ENCODE data around the gene POU2F3. TPM values are rescaled to one million over a fixed set of nuclear protein-coding genes. Genes with fewer than 3 reads are reported as not detected.
"Not testable (repeated sequence)": the region's sequence is repeated elsewhere in the genome, so short reads cannot be mapped to it uniquely, and the experiment has no call there.

Gene POU2F3
- total and polyA plus RNA-seq, 2 of the 13 experiments (the other 11 are each of a cell fraction or from before 2014, with no cell fraction given) = not detected

GRCh38 chr11:120273956-120274355 lies 34.0 kb downstream of the POU2F3 start:
- WGBS (ENCODE audit: low lambda C conversion rate) = 31% methylated on average over 2 of the region's 2 CpGs
- H3K9ac ChIP-seq (ENCODE audit: insufficient read depth, low read depth, low read length); H3K4me1 ChIP-seq (ENCODE audit: insufficient read depth, low read length); CTCF ChIA-PET (ENCODE audit: low intra/inter-chr PET ratio, low total read pairs); H3K4me3 ChIP-seq (replicated peaks in 1 of 3; ENCODE audit: insufficient read depth in 1 of 3, low read depth in 2 of 3, low read length in 3 of 3); BruUV-seq (replicated peaks); H4K20me1 ChIP-seq (ENCODE audit: insufficient read depth, low read length); FAIRE-seq; H2AFZ ChIP-seq (ENCODE audit: low read length); H3K36me3 ChIP-seq (replicated peaks in 1 of 2; ENCODE audit: control insufficient read depth in 1 of 2, insufficient read depth in 2 of 2, low read length in 2 of 2); H3K79me2 ChIP-seq (ENCODE audit: insufficient read depth, low read length); H3K4me2 ChIP-seq (ENCODE audit: low read depth, low read length); ATAC-seq; H3K27ac ChIP-seq (ENCODE audit: extremely low read length, insufficient read depth, low read length); DNase-seq (ENCODE audit: low spot score); in situ Hi-C loops (cut with HindIII; ENCODE audit: extremely low pct_ligation_motif_present, low pct_unique_long_range_greater_than_20kb); H3K9me3 ChIP-seq (ENCODE audit: low read length); POLR2A ChIA-PET; intact Hi-C loops (cut with micrococcal nuclease; ENCODE audit: unreplicated experiment): not testable (repeated sequence)
- H3K27me3 ChIP-seq (ENCODE audit: control insufficient read depth in 1 of 2, insufficient read depth in 2 of 2, low read length in 2 of 2) = peaks cover 0 to 19% of the 10 kb centered on the region in 2 experiments; a peak in 3 of 5 replicates
- TF ChIP-seq MNT (IDR thresholded peaks at IDR 0.05) = peak; percentile 34; the same call in 1 of the 2 replicates

GRCh38 chr11:120279502-120279901 lies 39.6 kb downstream of the POU2F3 start:
- no TSS peak for BruUV-seq (replicated peaks)
- H3K9ac ChIP-seq (ENCODE audit: insufficient read depth, low read depth, low read length) = no peak overlapping the region
- H3K79me2 ChIP-seq (ENCODE audit: insufficient read depth, low read length) = no peaks in the 10 kb centered on the region
- peaks cover 22% of the 10 kb centered on the region for H3K4me1 ChIP-seq (ENCODE audit: insufficient read depth, low read length)
- 25% methylated on average over 5 of the region's 5 CpGs for WGBS (ENCODE audit: low lambda C conversion rate)
- H4K20me1 ChIP-seq (ENCODE audit: insufficient read depth, low read length) = no peaks in the 10 kb centered on the region
- no peak for ATAC-seq
- FAIRE-seq = no peak
- H2AFZ ChIP-seq (ENCODE audit: low read length) = no peak overlapping the region
- peaks cover 5 to 35% of the 10 kb centered on the region in 2 experiments; a peak in 3 of 5 replicates for H3K27me3 ChIP-seq (ENCODE audit: control insufficient read depth in 1 of 2, insufficient read depth in 2 of 2, low read length in 2 of 2)
- ChIA-PET POLR2A (no interaction called here), CTCF (ENCODE audit: low intra/inter-chr PET ratio, low total read pairs) (no interaction called here)
- no peaks in the 10 kb centered on the region for H3K9me3 ChIP-seq (ENCODE audit: low read length)
- intact Hi-C loops (cut with micrococcal nuclease; ENCODE audit: unreplicated experiment) (no loop called here), in situ Hi-C loops (cut with HindIII; ENCODE audit: extremely low pct_ligation_motif_present, low pct_unique_long_range_greater_than_20kb) (no loop called here)
- no peak for DNase-seq (ENCODE audit: low spot score)
- H3K27ac ChIP-seq (ENCODE audit: extremely low read length, insufficient read depth, low read length) = no peak overlapping the region
- H3K4me3 ChIP-seq (replicated peaks in 1 of 3; ENCODE audit: insufficient read depth in 1 of 3, low read depth in 2 of 3, low read length in 3 of 3) = no peak overlapping the region
- no peak overlapping the region for H3K4me2 ChIP-seq (ENCODE audit: low read depth, low read length)
- no peaks in the 10 kb centered on the region for H3K36me3 ChIP-seq (replicated peaks in 1 of 2; ENCODE audit: control insufficient read depth in 1 of 2, insufficient read depth in 2 of 2, low read length in 2 of 2)
- TF ChIP-seq ZNF550 (CRISPR knock-in tag; IDR thresholded peaks at IDR 0.05; ENCODE audit: borderline replicate concordance) = no peak
- no peak for TF ChIP-seq RBM39 (IDR thresholded peaks at IDR 0.05; ENCODE audit: low read depth, low read length, poor library complexity, severe bottlenecking)
- no peak for TF ChIP-seq ZNF784 (CRISPR knock-in tag; IDR thresholded peaks at IDR 0.05; ENCODE audit: borderline replicate concordance)
- no peak for TF ChIP-seq IKZF4 (CRISPR knock-in tag; IDR thresholded peaks at IDR 0.05; ENCODE audit: borderline replicate concordance, low read depth, not compliant biosample characterization)
- no peak for TF ChIP-seq ZNF230 (CRISPR knock-in tag; IDR thresholded peaks at IDR 0.05)
- no peak for TF ChIP-seq TFAP4 (IDR thresholded peaks at IDR 0.05; ENCODE audit: borderline replicate concordance, low read depth)
- TF ChIP-seq FOXO4 (CRISPR knock-in tag; conservative IDR thresholded peaks at IDR 0.05) = no peak
- no peak for TF ChIP-seq ZNF383 (CRISPR knock-in tag; IDR thresholded peaks at IDR 0.05; ENCODE audit: borderline replicate concordance)
- no peak for TF ChIP-seq FOXK1 (CRISPR knock-in tag; IDR thresholded peaks at IDR 0.05; ENCODE audit: borderline replicate concordance, low read depth)
- no peak for TF ChIP-seq ZBTB7A (CRISPR knock-in tag; IDR thresholded peaks at IDR 0.05)
- TF ChIP-seq GATAD2A (CRISPR knock-in tag; IDR thresholded peaks at IDR 0.05) = no peak
- no peak for TF ChIP-seq NCOA5 (CRISPR knock-in tag; IDR thresholded peaks at IDR 0.05)
- TF ChIP-seq KDM5A (IDR thresholded peaks at IDR 0.05; ENCODE audit: borderline replicate concordance, low read length) = no peak
